DND-41 (cell line): ENCODE measurements around the gene ARRB1.

ENCODE experiments used
- ATAC-seq: fragments of 200-7000 bp; cut with Tn5 transposase; 3 replicates; pipeline ENCODE4 v1.9.1; 2021; ENCODE audit warnings: low read depth; ENCODE audit not compliant: insufficient read depth
- DNase-seq: peaks from one replicate; pipeline ENCODE4 v3.0.0-alpha.2; 2020
- H2AFZ ChIP-seq: 2 replicates; pipeline ENCODE4 v1.6.0; 2012; ENCODE audit warnings: low read depth, low read length
- H3K27ac ChIP-seq: 2 replicates; pipeline ENCODE4 v1.5.1; 2012; ENCODE audit warnings: low read length, inconsistent platforms
- H3K27me3 ChIP-seq: fragments of 200-600 bp; sonication (generic); 2 replicates; pipeline ENCODE4 v1.6.0; 2012; ENCODE audit warnings: low read length, mild to moderate bottlenecking, inconsistent platforms; ENCODE audit not compliant: insufficient read depth, poor library complexity
- H3K36me3 ChIP-seq: 2 replicates; pipeline ENCODE4 v1.5.1; 2012; ENCODE audit warnings: low read length, inconsistent platforms; ENCODE audit not compliant: insufficient read depth
- H3K4me1 ChIP-seq: 2 replicates; pipeline ENCODE4 v1.5.1; 2012; ENCODE audit warnings: mild to moderate bottlenecking, low read length; ENCODE audit not compliant: insufficient read depth
- H3K4me2 ChIP-seq: 2 replicates; pipeline ENCODE4 v1.6.0; 2012; ENCODE audit warnings: mild to moderate bottlenecking, moderate library complexity, low read length, inconsistent platforms; ENCODE audit not compliant: insufficient read depth
- H3K4me3 ChIP-seq, 2 experiments: fragments of 200-600 bp in 1 of 2; shearing (Covaris generic) in 1 of 2; 2 replicates each; pipeline ENCODE4 v1.5.1; 2012 to 2016; ENCODE audit warnings: inconsistent platforms in 2 of 2, low read length in 2 of 2, mild to moderate bottlenecking in 2 of 2, low read depth in 1 of 2, moderate library complexity in 1 of 2
- H3K79me2 ChIP-seq: 2 replicates; pipeline ENCODE4 v1.6.0; 2012; ENCODE audit warnings: low read length, inconsistent platforms; ENCODE audit not compliant: insufficient read depth
- H3K9ac ChIP-seq: 2 replicates; pipeline ENCODE4 v1.6.0; 2012; ENCODE audit warnings: low read depth, mild to moderate bottlenecking, inconsistent platforms, low read length, moderate library complexity
- H3K9me3 ChIP-seq: 2 replicates; pipeline ENCODE4 v1.5.1; 2012; ENCODE audit warnings: low read length, moderate library complexity, mild to moderate bottlenecking, inconsistent platforms; ENCODE audit not compliant: insufficient read depth, severe bottlenecking
- H4K20me1 ChIP-seq: 2 replicates; pipeline ENCODE4 v1.6.0; 2012; ENCODE audit warnings: low read length; ENCODE audit not compliant: insufficient read depth
- CTCF ChIP-seq: IDR thresholded peaks from 2 replicates; pipeline ENCODE4 v1.5.1; 2012; ENCODE audit warnings: borderline replicate concordance, low read length, moderate library complexity, mild to moderate bottlenecking; ENCODE audit not compliant: poor library complexity, severe bottlenecking; ENCODE audit errors: extremely low read depth
- EZH2 ChIP-seq: IDR thresholded peaks from 3 replicates; pipeline ENCODE4 v1.6.1; 2012; ENCODE audit warnings: borderline replicate concordance, low read depth, mild to moderate bottlenecking, moderate library complexity, low read length, inconsistent platforms; ENCODE audit not compliant: severe bottlenecking

Gene ARRB1

DNA sequence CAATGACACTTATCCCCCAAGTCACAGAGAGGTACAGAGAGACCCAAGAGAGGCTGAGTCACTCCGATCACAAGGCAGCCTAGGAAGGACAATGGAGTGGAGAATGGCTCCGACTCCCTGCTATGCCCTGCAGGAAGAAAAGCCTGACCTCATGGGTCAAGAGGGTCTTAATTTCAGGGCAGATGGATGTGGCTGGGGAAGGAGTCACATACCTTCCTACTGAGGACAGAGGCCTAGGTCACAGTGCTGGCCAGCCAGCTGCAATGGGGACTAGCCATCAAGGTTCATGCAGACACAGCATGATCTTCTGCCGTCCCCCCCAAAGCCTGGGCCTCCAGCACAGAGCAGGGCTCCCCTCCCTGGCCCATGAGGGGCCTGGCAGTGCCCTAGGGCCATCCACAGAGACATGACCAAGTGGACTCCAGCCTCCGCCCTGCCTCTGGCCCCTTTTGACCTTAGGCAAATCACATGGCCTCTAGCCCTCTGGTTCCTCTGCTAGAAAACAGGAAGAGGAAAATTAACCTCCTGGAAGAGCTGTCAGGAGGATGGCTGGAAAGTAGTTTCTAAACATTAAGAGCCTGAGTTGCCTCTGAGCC lies 1.8 kb downstream of the ARRB1 start:
- Histone ChIP-seq H2AFZ (no peak overlapping the region), H3K27me3 (no peaks in the 10 kb centered on the region), H4K20me1 (0 out of 2 replicates have a peak, but pooled peaks cover 2% of the 10 kb centered on the region), H3K27ac (peak overlapping the region; percentile 71; the same call in 1 of the 2 replicates), H3K4me1 (peaks cover 75% of the 10 kb centered on the region), H3K9me3 (no peaks in the 10 kb centered on the region), H3K79me2 (peaks cover 50% of the 10 kb centered on the region), H3K9ac (no peak overlapping the region), H3K36me3 (no peaks in the 10 kb centered on the region; the same call in 1 of the 2 replicates), H3K4me2 (peak overlapping the region; percentile 85), H3K4me3 (no peak overlapping the region)
- no peak for DNase-seq
- no peak for ATAC-seq
- no peak for TF ChIP-seq EZH2
- TF ChIP-seq CTCF = no peak

GRCh38 chr11:75347781-75348566 lies 3.5 kb downstream of the ARRB1 start:
- Histone ChIP-seq H3K4me3 (no peak overlapping the region), H3K79me2 (peaks cover 64% of the 10 kb centered on the region), H4K20me1 (0 out of 2 replicates have a peak, but pooled peaks cover 2% of the 10 kb centered on the region), H2AFZ (no peak overlapping the region), H3K27me3 (no peaks in the 10 kb centered on the region), H3K36me3 (no peaks in the 10 kb centered on the region; the same call in 1 of the 2 replicates), H3K4me2 (peak overlapping the region; percentile 9; the same call in 1 of the 2 replicates), H3K27ac (peak overlapping the region; percentile 53; the same call in 1 of the 2 replicates), H3K9me3 (no peaks in the 10 kb centered on the region), H3K9ac (no peak overlapping the region), H3K4me1 (peaks cover 80% of the 10 kb centered on the region)
- ATAC-seq (no peak), DNase-seq (no peak)
- TF ChIP-seq CTCF (no peak), EZH2 (no peak)

DNA sequence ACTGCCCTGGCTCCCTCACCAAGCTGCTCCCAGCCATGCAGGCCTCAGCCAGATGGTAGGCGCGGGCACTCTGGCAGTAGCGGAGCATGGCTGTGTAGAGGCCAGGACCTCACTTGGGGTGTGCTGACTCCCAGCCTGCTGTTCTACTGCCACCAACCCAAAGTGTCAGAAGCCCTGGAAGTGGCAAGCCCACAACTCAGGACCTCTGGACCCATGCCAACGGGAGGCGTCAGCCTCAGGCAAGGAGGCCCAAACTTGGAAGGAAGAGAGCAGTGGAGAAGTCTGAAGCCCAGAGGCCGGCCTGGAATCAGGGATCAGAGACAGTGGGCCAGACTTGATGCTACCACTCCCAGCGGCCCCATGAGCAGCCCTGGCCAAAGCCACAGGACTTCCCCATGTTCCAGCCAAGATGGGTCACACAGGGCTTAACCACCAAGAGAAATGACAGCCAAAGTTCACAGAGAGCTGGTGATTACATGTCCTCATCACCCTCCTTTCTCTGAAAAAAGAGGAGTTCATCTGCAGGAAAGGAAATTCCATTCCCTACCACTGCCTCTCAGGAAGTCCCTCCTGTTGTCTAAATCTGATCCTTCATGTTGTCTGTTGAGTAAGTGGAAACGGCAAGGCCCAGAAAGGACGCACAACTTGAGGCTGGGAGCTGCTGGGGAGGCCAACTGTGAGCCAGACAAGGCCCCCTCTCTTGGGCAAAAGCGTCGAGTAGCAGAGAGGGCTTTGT lies 4.4 kb downstream of the ARRB1 start:
- Histone ChIP-seq H3K9ac (no peak overlapping the region), H3K27me3 (no peaks in the 10 kb centered on the region), H3K36me3 (no peaks in the 10 kb centered on the region; the same call in 1 of the 2 replicates), H3K9me3 (no peaks in the 10 kb centered on the region), H3K27ac (peak overlapping the region; percentile 30; the same call in 1 of the 2 replicates), H3K4me3 (no peak overlapping the region), H3K79me2 (peaks cover 72% of the 10 kb centered on the region), H2AFZ (no peak overlapping the region), H4K20me1 (0 out of 2 replicates have a peak, but pooled peaks cover 2% of the 10 kb centered on the region), H3K4me2 (no peak overlapping the region), H3K4me1 (peaks cover 76% of the 10 kb centered on the region)
- TF ChIP-seq EZH2 = no peak
- no peak for TF ChIP-seq CTCF
- no peak for ATAC-seq
- DNase-seq = no peak
